ENCODE data around the gene PDZD2.
"Not testable (repeated sequence)": the region's sequence is repeated elsewhere in the genome, so short reads cannot be mapped to it uniquely, and the experiment has no call there.

PDZD2 gene

DNA sequence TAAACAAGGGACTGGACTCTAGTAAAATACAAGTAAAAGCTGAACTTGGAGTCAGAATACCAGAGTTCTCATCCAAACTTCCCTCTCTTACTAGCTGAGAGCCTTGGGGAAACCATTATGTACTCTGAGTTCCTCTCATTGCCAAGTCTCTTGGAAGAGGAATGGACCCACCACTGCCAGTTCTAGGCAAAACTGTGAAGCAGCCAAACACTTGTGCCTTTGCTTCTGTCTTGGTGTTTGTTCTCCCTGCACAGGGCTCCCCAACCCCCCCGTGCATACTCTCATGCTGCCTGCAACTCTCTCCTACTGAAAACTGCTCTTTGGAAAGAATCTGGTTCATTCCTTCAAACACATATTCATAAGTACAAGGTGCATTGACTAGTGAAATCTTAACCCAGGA lies 102.6 kb downstream of the PDZD2 start:
- DNase-seq = no peak

DNA sequence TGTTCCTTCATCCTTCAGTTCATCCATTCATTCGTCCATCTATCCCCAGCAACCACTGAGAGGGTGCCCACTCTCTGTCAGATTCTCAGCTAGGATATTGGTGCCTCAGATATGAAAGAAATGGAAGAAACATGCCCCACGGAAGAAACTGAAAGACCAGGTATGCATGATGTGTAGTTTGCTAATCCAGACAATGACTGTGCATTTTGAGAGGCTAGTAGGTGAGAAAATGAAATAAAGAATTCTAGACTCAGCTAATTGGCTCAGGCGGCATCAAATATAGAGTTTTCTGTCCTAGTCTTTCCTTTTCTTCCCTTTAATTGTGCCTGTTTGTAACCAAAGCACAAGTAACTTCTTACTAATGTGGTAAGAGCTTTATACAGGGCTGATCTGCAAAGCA lies 104.7 kb downstream of the PDZD2 start:
- DNase-seq = no peak

DNA sequence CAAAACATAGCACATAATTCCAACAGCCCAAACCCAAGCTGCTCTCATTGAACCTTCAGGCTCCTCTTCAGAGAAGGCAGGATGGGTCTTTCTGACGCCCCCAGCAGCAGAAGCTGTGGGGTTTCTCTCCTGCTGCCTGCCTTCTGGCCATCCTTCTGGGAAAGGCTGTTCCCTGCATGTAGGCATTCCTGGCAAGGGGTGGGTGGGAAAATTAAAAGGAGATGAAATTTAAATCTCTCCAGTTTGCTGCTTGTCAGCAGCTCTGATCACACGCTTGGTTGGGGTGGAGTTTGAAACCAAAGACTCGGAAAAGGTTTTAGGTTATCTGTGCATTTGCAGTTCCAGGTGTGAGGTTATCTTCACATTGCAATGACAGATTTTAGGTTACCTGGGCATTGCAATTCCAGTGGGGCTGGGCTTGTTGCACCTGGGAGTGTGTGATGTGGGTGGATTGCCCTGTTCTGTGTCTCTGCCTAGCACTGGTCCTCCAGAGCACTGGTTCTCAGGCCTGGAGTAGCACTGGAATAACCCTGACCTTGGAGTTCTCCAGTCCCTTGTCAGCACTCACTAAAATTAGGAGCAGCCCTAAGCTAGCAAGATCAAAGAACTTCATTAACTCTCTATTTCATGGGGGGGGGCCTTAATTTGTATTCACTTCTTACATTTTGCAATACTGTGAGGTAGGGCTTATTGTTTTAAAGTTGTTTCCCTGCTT lies 109.7 kb downstream of the PDZD2 start:
- no peak for DNase-seq

- DNase-seq = no peak
Measured at GRCh38 chr5:31750215-31750614, 111.3 kb downstream of the PDZD2 start.

DNA sequence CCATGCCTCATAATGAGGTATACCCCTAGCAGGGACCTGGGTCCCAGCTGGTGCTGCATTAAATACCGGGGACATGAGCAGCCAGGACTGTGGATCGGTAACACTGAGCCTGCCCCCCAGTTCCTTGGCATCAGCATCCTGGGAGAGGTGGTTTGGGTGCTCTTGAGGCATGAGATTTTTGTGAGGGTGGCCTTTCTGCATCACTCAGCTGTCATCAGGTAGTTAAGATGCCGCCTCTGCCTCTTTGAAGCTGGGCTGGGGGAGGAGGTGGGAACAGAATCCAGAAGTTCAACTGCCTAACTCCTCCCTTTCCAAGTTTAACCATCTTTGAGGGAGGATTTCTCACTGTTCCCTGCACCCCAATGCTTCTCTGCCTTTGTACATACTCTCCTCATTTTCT lies 112.7 kb downstream of the PDZD2 start:
- no peak for DNase-seq

DNA sequence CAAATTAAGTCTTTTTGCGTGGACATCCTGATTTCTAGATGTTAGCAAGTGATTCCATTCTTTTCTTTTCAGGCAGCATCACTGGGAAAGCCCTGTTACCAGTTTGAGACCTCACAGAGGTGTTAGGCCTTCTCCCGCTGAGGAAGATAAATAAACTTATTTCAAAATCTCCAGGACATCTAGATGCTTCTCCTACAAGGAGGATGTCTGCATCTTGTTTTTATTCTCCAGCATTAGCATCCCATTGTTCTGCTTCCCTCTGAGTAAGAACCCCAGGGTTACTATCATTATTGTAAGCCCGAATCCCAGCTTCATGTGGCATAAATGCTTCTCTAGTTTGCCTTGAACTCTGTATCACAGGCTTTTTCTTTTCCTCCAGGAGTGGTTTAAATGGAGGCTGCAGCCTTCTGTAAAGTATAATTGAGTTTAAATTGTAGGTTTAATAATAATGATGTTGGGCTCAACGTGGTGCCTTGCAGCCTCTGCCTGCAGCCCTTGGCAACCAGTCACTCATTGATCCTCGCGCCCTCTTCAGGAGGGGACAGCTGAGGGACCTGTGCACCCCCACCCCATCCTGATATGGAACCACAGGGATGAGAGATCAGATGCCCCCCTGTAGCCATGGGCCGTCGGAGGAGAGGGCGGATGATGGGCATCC lies 114.9 kb downstream of the PDZD2 start:
- no peak for DNase-seq

GRCh38 chr5:31754358-31754704 lies 115.4 kb downstream of the PDZD2 start:
- no peak for DNase-seq

DNA sequence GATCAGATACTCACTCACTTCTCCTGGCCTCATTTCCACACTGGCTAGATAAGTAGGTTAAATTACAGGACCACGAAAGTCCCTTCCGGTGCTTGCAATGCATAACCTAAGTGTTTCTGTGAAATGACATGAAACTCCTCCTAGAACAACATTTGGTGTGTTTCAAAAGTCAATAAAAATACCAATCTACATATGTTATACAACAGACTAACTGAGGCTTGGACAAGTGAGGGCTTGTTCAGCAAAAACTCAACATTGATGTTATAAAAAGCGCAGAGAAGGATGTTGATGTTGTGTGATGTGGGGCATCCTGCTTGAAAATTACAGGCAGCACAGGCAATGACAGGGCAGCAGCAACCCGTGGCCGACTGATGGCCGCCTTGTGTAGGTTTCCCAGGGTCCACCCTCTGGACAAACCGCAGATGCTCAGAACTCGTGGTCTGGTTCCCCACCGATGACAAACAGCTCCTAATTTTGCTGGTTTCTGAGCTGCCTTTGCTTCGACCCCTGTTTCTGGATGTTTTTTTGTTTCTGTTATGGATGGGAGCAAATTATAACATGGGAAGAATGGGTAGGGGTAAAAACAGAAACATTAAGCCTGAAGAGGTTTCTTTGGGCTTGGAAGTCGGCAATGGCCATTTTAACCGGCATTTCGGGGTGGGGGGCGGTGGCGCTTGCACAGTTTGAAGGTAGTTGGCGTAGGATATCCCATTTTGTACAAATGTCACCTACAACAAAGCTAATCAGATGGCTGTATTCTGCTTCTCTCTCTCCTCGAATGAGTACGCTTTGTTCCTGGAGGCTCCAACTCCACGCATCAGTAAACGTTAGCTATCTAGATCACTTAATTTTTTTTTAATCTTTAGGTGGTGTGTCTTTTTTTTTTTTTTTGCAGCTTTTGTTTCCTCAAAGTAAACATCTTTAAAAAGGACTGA lies 116.1 kb downstream of the PDZD2 start:
- DNase-seq = no peak

DNA sequence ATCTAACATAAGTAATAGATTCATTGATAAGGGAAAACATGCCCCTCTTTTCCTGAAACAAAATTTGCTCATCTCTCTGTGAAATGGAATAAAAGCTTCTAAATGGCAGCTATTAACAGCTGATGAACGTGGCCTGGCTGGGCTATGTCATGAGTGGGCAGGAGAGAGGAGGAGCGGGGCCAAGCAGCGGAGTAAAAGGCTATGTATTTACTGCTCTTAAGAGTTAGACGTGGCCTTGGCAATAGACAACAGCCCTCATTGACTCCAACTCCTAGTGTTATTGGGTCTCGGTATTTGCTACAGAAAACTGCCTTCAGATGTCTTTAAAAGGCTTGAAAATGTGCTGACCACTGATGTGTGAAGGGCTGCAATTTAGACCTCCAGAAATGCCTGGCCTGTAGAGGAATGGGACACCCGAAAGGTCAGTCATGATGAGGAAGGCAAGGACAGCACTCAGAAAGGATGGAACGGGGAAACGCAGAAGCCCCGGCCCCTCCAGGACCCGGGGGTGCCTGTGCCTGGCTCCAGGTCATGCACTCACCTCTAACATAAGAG lies 116.8 kb downstream of the PDZD2 start:
- no peak for DNase-seq

- DNase-seq = no peak
Measured at GRCh38 chr5:31757806-31758205, 118.9 kb downstream of the PDZD2 start.

GRCh38 chr5:31758803-31759425 lies 120.0 kb downstream of the PDZD2 start:
- DNase-seq = no peak

- DNase-seq = no peak
Measured at GRCh38 chr5:31759925-31760324, 121.0 kb downstream of the PDZD2 start.

DNA sequence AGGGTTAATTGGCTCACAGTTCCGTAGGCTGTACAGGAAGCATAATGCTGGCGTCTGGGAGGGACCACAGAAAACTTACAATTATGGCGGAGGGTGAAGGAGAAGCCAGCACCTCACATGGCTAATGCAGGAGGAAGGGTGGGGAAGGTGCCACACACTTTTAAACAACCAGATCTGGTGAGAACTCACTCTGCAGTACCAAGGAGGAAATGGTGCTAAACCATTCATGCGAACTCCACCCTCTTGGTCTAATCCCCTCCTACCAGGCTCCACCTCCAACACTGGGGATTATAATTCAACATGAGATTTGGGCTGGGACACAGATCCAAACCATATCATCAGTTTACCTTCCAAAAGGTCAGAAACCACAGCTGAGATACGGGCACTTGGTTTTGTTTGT lies 122.9 kb downstream of the PDZD2 start:
- DNase-seq = no peak

DNA sequence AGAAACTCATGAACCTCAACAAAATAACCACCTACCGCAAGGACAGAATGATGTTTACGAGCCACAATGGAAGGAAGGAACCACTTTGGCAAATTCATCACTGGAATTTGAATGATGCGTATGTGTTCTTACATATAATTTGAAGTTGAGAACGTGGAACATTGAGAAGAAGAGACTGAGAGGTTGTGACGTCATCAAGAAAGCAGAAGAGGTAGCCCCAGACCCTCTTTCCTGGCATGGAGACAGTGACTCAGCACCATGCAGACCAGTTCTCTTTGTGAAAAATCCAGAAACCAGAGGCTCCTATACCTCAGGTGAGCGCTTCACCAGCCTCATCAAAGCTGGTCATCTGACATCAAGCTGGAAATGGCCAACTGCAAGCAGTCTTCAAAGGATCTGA lies 124.5 kb downstream of the PDZD2 start:
- no peak for DNase-seq

- not testable (repeated sequence) for DNase-seq
Measured at GRCh38 chr5:31764687-31765086, 125.8 kb downstream of the PDZD2 start.

GRCh38 chr5:31767335-31768031 lies 128.6 kb downstream of the PDZD2 start:
- no peak for DNase-seq

DNA sequence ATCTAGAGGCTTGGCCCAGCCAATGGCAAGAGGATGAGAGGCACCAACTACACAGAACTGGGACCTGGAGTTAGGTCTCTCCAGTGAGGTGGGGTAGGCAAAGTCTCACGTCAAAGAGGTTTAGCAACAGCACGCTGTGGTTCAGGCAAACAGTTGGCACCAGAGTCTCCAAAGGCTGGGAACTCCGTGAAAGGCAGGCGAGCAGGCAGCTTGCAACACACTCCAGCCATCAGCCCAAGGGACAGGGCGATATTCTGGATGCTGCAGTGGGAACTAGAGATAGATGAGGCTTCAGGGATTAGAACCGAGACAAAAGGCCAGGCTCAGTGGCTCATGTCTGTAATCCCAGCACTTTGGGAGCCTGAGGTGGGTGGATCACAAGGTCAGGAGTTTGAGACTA lies 129.1 kb downstream of the PDZD2 start:
- DNase-seq = no peak

- DNase-seq = no peak
Measured at GRCh38 chr5:31768784-31769183, 129.9 kb downstream of the PDZD2 start.

- DNase-seq = no peak
Measured at GRCh38 chr5:31769530-31769929, 130.6 kb downstream of the PDZD2 start.

DNA sequence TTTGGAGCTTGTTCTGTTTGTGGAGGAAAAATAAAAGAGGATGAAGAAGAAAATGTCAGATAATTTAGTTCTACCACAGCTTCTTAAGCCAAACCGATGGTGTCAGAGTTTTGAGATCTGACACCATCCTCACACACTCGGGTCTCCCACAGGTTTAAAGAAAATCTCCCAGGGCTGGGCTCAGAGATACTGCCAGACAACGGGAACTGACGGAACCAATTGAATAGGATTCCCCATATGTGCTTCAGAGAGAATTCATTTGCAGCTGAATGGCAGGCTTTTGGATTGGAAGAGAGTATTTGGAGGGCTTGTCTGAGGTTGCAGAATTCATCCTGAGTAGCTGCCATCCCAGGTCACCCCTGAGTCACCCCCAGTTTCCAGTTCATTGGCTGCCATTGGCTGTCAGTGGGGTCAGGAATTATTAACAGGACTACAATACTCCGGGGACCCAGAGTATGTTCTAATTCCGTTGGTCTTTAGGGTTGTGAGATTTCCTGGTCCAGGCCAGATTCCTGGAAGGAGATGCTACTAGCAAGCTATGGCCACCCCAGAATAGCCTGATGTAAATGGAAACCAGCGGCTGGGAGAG lies 131.3 kb downstream of the PDZD2 start:
- no peak for DNase-seq

GRCh38 chr5:31770998-31771397 lies 132.1 kb downstream of the PDZD2 start:
- DNase-seq = no peak

- no peak for DNase-seq
Measured at GRCh38 chr5:31771500-31771899, 132.6 kb downstream of the PDZD2 start.
